Neural crest cell (in vitro differentiated cells): Measurements from ENCODE around the gene TPP1. TPM values are rescaled to one million over a fixed set of nuclear protein-coding genes. Genes with fewer than 3 reads are reported as not detected.

Source experiments
- DNase-seq: peaks from one replicate; pipeline ENCODE4 v3.0.0; 2021; ENCODE audit warnings: low read depth, mixed read lengths, low spot score
- H3K27ac Mint-ChIP-seq: one replicate; pipeline ENCODE4 v1.8.0; 2021; ENCODE audit warnings: mild to moderate bottlenecking, mixed read lengths; ENCODE audit not compliant: unreplicated experiment
- H3K27me3 Mint-ChIP-seq: 2 replicates; pipeline ENCODE4 v1.8.0; 2021; ENCODE audit warnings: low read depth, mild to moderate bottlenecking, mixed read lengths
- H3K36me3 Mint-ChIP-seq: 2 replicates; pipeline ENCODE4 v1.8.0; 2021; ENCODE audit warnings: low read depth, mild to moderate bottlenecking, mixed read lengths
- H3K4me1 Mint-ChIP-seq: 2 replicates; pipeline ENCODE4 v1.8.0; 2021; ENCODE audit warnings: mixed read lengths
- H3K4me3 Mint-ChIP-seq: one replicate; pipeline ENCODE4 v1.8.0; 2021; ENCODE audit warnings: mild to moderate bottlenecking, mixed read lengths
- H3K9me3 Mint-ChIP-seq: 2 replicates; pipeline ENCODE4 v1.8.0; 2021; ENCODE audit warnings: mixed read lengths
- CTCF ChIP-seq: fragments of 200-600 bp; sonication (generic); conservative IDR thresholded peaks from 2 replicates; pipeline ENCODE4 v1.5.0; 2021; ENCODE audit warnings: antibody characterized with exemption, mild to moderate bottlenecking
- total RNA-seq: library from RNA; stranded (reverse); gene quantifications from 2 replicates; pipeline ENCODE4 v1.2.1, GENCODE V29; 2021

The TPP1 gene
- total RNA-seq, 1 donor from 2014 or later, result 44.7 TPM

DNA sequence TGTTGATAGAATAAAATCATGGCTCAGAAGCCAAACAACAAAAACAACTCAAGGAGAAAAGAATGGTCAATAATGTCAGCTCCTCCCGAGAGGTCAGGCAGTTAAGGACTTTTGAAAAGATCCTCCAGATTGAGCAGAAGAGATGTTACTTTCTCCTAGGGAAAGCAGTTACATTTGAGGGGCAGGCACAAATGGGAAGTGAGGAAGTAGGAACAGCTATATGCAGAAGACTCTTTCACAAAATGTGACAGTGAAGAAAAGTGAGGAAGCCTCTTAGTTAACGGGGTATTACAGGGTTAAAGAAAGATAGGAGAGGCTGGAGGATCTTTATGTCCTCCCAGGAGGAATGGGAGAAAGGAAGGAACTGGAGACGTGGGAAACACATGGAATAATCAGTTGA, 33.0 kb upstream of the TPP1 start:
- Mint-ChIP-seq H3K4me3 (no peak overlapping the region), H3K9me3 (no peaks in the 10 kb centered on the region), H3K27ac (no peak overlapping the region), H3K4me1 (peaks cover 11% of the 10 kb centered on the region), H3K36me3 (no peaks in the 10 kb centered on the region), H3K27me3 (peaks cover 13% of the 10 kb centered on the region)
- no peak for TF ChIP-seq CTCF
- DNase-seq, result no peak

GRCh38 chr11:6650980-6651379, 31.8 kb upstream of the TPP1 start:
- Mint-ChIP-seq H3K4me1 (no peaks in the 10 kb centered on the region), H3K27me3 (peaks cover 1% of the 10 kb centered on the region), H3K27ac (no peak overlapping the region), H3K36me3 (no peaks in the 10 kb centered on the region), H3K4me3 (no peak overlapping the region), H3K9me3 (no peaks in the 10 kb centered on the region)
- no peak for DNase-seq
- no peak for TF ChIP-seq CTCF

GRCh38 chr11:6650104-6650503, 30.9 kb upstream of the TPP1 start:
- no peaks in the 10 kb centered on the region for H3K36me3 Mint-ChIP-seq
- H3K4me3 Mint-ChIP-seq, result no peak overlapping the region
- no peaks in the 10 kb centered on the region for H3K4me1 Mint-ChIP-seq
- H3K27me3 Mint-ChIP-seq, result peaks cover 2% of the 10 kb centered on the region
- TF ChIP-seq CTCF, result no peak
- DNase-seq, result no peak
- H3K9me3 Mint-ChIP-seq, result no peaks in the 10 kb centered on the region
- H3K27ac Mint-ChIP-seq, result no peak overlapping the region

DNA sequence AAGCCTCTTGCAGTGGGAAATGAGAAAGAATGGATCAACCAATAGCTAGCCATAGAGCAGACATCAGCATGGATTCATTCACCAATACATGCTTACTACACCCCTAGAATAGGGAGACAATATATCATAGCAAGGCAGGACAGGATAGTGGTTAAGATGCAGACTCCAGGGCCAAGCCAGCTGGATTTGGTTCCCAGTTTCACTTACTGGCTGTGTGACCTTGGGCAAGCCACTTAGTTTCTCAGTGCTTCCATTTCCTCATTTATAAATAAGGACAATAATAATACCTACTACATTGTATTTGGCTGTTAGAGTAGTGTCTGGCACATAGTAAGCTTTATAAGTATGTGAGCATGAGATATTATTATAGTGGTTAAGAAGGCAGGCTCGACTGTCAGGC, 29.3 kb upstream of the TPP1 start:
- peaks cover 2% of the 10 kb centered on the region for H3K27me3 Mint-ChIP-seq
- DNase-seq, result no peak
- H3K4me1 Mint-ChIP-seq, result no peaks in the 10 kb centered on the region
- H3K4me3 Mint-ChIP-seq, result no peak overlapping the region
- H3K36me3 Mint-ChIP-seq, result no peaks in the 10 kb centered on the region
- no peaks in the 10 kb centered on the region for H3K9me3 Mint-ChIP-seq
- no peak overlapping the region for H3K27ac Mint-ChIP-seq
- TF ChIP-seq CTCF, result no peak

GRCh38 chr11:6647836-6648235, 28.6 kb upstream of the TPP1 start:
- Mint-ChIP-seq H3K4me1 (no peaks in the 10 kb centered on the region), H3K36me3 (no peaks in the 10 kb centered on the region), H3K27me3 (peaks cover 2% of the 10 kb centered on the region), H3K27ac (no peak overlapping the region), H3K4me3 (no peak overlapping the region), H3K9me3 (no peaks in the 10 kb centered on the region)
- DNase-seq, result no peak
- TF ChIP-seq CTCF, result no peak
